Measurements from ENCODE around the gene OR6S1. TPM values are rescaled to one million over a fixed set of nuclear protein-coding genes. Genes with fewer than 3 reads are reported as not detected.
A peak's percentile ranks its signal among the peaks of the same experiment; 100 is the strongest.

The OR6S1 gene
- polyA plus RNA-seq, 1 donor (not counting 4 experiments of a cell fraction or from before 2014, with no cell fraction given) = not detected

DNA sequence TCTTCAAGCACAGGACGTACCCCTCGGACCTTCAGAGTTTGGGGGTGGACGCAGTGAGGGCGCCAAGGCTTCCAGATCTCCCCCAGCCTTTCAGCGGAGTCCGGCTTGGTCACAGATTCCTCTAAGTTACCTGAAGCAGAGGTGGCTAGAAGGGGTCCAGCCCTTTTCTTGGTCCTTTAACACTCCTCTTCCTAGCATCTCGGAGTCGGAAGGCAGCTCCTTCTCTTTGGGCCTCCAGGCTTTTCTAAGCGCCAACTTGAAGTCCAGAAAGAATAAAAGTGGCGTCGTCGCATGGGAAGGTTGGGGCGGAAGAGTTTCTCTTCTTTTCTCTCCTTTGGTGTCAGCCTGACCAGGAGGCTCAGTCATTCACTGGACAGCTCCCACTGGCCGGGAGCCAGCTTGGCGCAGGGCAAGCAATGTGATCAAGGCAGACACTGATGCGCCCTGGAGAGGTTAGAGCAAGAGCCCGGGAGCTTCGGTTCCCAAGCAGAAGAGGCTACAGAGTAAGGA, 9.6 kb downstream of the OR6S1 start:
- no peaks in the 10 kb centered on the region for H3K79me2 ChIP-seq (ENCODE audit: control insufficient read depth, insufficient read depth, low read length)
- H2AFZ ChIP-seq (ENCODE audit: control insufficient read depth, low read length) = peak overlapping the region; percentile 34
- FAIRE-seq = no peak
- no peak for DNase-seq (ENCODE audit: low read depth, low spot score)
- no peaks in the 10 kb centered on the region for H3K27me3 ChIP-seq (ENCODE audit: control insufficient read depth, extremely low read depth, insufficient read depth, low read length)
- peak overlapping the region; percentile 24 for H3K9ac ChIP-seq (ENCODE audit: control insufficient read depth, extremely low read depth, insufficient read depth, low read length)
- H3K36me3 ChIP-seq (ENCODE audit: control insufficient read depth in 2 of 2, extremely low read depth in 1 of 2, insufficient read depth in 2 of 2, low read length in 2 of 2) = no peaks in the 10 kb centered on the region
- no peaks in the 10 kb centered on the region for H3K9me1 ChIP-seq (ENCODE audit: control insufficient read depth, extremely low read depth, insufficient read depth, low read length)
- H3K4me1 ChIP-seq (ENCODE audit: control insufficient read depth, extremely low read depth, insufficient read depth, low read length) = peaks cover 20% of the 10 kb centered on the region
- H3K4me2 ChIP-seq (ENCODE audit: control insufficient read depth, extremely low read depth, insufficient read depth, low read depth, low read length) = peak overlapping the region; percentile 99
- H3K27ac ChIP-seq (ENCODE audit: control insufficient read depth, insufficient read depth, low read length) = no peak overlapping the region
- H4K20me1 ChIP-seq (ENCODE audit: control insufficient read depth, extremely low read depth, insufficient read depth, low read length) = no peaks in the 10 kb centered on the region
- TF ChIP-seq, protein P1, sequence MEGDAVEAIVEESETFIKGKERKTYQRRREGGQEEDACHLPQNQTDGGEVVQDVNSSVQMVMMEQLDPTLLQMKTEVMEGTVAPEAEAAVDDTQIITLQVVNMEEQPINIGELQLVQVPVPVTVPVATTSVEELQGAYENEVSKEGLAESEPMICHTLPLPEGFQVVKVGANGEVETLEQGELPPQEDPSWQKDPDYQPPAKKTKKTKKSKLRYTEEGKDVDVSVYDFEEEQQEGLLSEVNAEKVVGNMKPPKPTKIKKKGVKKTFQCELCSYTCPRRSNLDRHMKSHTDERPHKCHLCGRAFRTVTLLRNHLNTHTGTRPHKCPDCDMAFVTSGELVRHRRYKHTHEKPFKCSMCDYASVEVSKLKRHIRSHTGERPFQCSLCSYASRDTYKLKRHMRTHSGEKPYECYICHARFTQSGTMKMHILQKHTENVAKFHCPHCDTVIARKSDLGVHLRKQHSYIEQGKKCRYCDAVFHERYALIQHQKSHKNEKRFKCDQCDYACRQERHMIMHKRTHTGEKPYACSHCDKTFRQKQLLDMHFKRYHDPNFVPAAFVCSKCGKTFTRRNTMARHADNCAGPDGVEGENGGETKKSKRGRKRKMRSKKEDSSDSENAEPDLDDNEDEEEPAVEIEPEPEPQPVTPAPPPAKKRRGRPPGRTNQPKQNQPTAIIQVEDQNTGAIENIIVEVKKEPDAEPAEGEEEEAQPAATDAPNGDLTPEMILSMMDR (optimal IDR thresholded peaks at IDR 0.05 in 1 of 3, IDR thresholded peaks at IDR 0.05 in 1 of 3, conservative IDR thresholded peaks at IDR 0.05 in 1 of 3; ENCODE audit: extremely low read depth in 1 of 3, insufficient read depth in 2 of 3, low read length in 3 of 3) = no peak
- no peak for TF ChIP-seq EZH2 (IDR thresholded peaks at IDR 0.05; ENCODE audit: low read length)
- dilution Hi-C loops (cut with MboI; ENCODE audit: extremely low pct_ligation_motif_present, low sequenced_read_pairs) = no loop called here
- H3K4me3 ChIP-seq (ENCODE audit: control insufficient read depth in 2 of 3, extremely low read depth in 1 of 3, insufficient read depth in 2 of 3, low read depth in 1 of 3, low read length in 3 of 3) = peak overlapping the region; percentile 39 to 91 (median 87)
- H3K9me3 ChIP-seq (ENCODE audit: control insufficient read depth, low read depth, low read length) = no peaks in the 10 kb centered on the region

GRCh38 chr14:20631023-20631879, 10.2 kb downstream of the OR6S1 start:
- Histone ChIP-seq H3K4me3 (ENCODE audit: control insufficient read depth in 2 of 3, extremely low read depth in 1 of 3, insufficient read depth in 2 of 3, low read depth in 1 of 3, low read length in 3 of 3) (peak overlapping the region; percentile 43 to 91 (median 87)), H2AFZ (ENCODE audit: control insufficient read depth, low read length) (peak overlapping the region; percentile 89), H3K4me2 (ENCODE audit: control insufficient read depth, extremely low read depth, insufficient read depth, low read depth, low read length) (peak overlapping the region; percentile 99), H4K20me1 (ENCODE audit: control insufficient read depth, extremely low read depth, insufficient read depth, low read length) (no peaks in the 10 kb centered on the region), H3K9me3 (ENCODE audit: control insufficient read depth, low read depth, low read length) (no peaks in the 10 kb centered on the region), H3K9me1 (ENCODE audit: control insufficient read depth, extremely low read depth, insufficient read depth, low read length) (no peaks in the 10 kb centered on the region), H3K9ac (ENCODE audit: control insufficient read depth, extremely low read depth, insufficient read depth, low read length) (peak overlapping the region; percentile 76), H3K27me3 (ENCODE audit: control insufficient read depth, extremely low read depth, insufficient read depth, low read length) (no peaks in the 10 kb centered on the region), H3K79me2 (ENCODE audit: control insufficient read depth, insufficient read depth, low read length) (no peaks in the 10 kb centered on the region), H3K27ac (ENCODE audit: control insufficient read depth, insufficient read depth, low read length) (peak overlapping the region; percentile 61), H3K36me3 (ENCODE audit: control insufficient read depth in 2 of 2, extremely low read depth in 1 of 2, insufficient read depth in 2 of 2, low read length in 2 of 2) (no peaks in the 10 kb centered on the region), H3K4me1 (ENCODE audit: control insufficient read depth, extremely low read depth, insufficient read depth, low read length) (peaks cover 20% of the 10 kb centered on the region)
- DNase-seq (ENCODE audit: low read depth, low spot score) = no peak
- dilution Hi-C loops (cut with MboI; ENCODE audit: extremely low pct_ligation_motif_present, low sequenced_read_pairs) = no loop called here
- FAIRE-seq = no peak
- no peak for TF ChIP-seq EZH2 (IDR thresholded peaks at IDR 0.05; ENCODE audit: low read length)
- TF ChIP-seq, protein P1 (optimal IDR thresholded peaks at IDR 0.05 in 1 of 3, IDR thresholded peaks at IDR 0.05 in 1 of 3, conservative IDR thresholded peaks at IDR 0.05 in 1 of 3; ENCODE audit: extremely low read depth in 1 of 3, insufficient read depth in 2 of 3, low read length in 3 of 3) = no peak

Measured in keratinocyte (primary cell).